Naive thymus-derived CD4-positive, alpha-beta T cell (primary cell): Measurements from ENCODE around the gene KRT16. TPM values are rescaled to one million over a fixed set of nuclear protein-coding genes. Genes with fewer than 3 reads are reported as not detected.
"Not testable (repeated sequence)": the region's sequence is repeated elsewhere in the genome, so short reads cannot be mapped to it uniquely, and the experiment has no call there.

ENCODE experiments used
- ATAC-seq: fragments of 150-1000 bp; cut with Tn5 transposase; 2 replicates; pipeline ENCODE4 v1.10.0; 2021; ENCODE audit warnings: mild to moderate bottlenecking, moderate library complexity
- CTCF ChIA-PET: fragments of 350-600 bp; sonication (Branson Sonifier 250); formaldehyde crosslinking; loops from one replicate; lab custom pipeline; 2021; ENCODE audit warnings: antibody characterized with exemption; lab: Charles Lee
- POLR2A ChIA-PET: fragments of 350-600 bp; sonication (Branson Sonifier 250); formaldehyde crosslinking; loops from one replicate; lab custom pipeline; 2021; ENCODE audit warnings: antibody characterized with exemption, inconsistent platforms; lab: Charles Lee
- DNase-seq, 9 donors: peaks; one replicate each; pipeline versions ENCODE4 v3.0.0 to v3.0.0-alpha.2; 2020 to 2022; ENCODE audit warnings: mixed read lengths in 1 of 9
- H3K27ac ChIP-seq: one replicate; pipeline ENCODE4 v1.7.0; 2013; ENCODE audit warnings: mild to moderate bottlenecking, low read depth, low read length, moderate library complexity
- H3K27me3 ChIP-seq, 2 donors: one replicate each; pipeline ENCODE4 v1.7.0; 2013; ENCODE audit warnings: low read length in 2 of 2, mild to moderate bottlenecking in 2 of 2, moderate library complexity in 2 of 2; ENCODE audit not compliant: control insufficient read depth in 2 of 2, insufficient read depth in 2 of 2
- H3K36me3 ChIP-seq, 3 experiments: 1 replicate in 2 of 3; 2 replicates in 1 of 3; pipeline ENCODE4 v1.7.0; 2013; ENCODE audit warnings: low read length in 3 of 3, mild to moderate bottlenecking in 3 of 3, moderate library complexity in 1 of 3; ENCODE audit not compliant: insufficient read depth in 3 of 3, control insufficient read depth in 2 of 3
- H3K4me1 ChIP-seq, 2 donors: one replicate each; pipeline ENCODE4 v1.7.0; 2013; ENCODE audit warnings: low read length in 2 of 2, mild to moderate bottlenecking in 2 of 2, moderate library complexity in 1 of 2; ENCODE audit not compliant: control insufficient read depth in 2 of 2, insufficient read depth in 2 of 2
- H3K4me3 ChIP-seq: 2 replicates; pipeline ENCODE4 v1.7.0; 2013; ENCODE audit warnings: mild to moderate bottlenecking, low read length
- H3K9me3 ChIP-seq, 3 experiments: 1 replicate in 2 of 3; 2 replicates in 1 of 3; pipeline ENCODE4 v1.7.0; 2013; ENCODE audit warnings: low read length in 3 of 3; ENCODE audit not compliant: control insufficient read depth in 2 of 3
- H3K27ac Mint-ChIP-seq, 9 donors: one replicate each; pipeline ENCODE4 v1.8.0; 2020 to 2022; ENCODE audit warnings: mixed read lengths in 9 of 9, mild to moderate bottlenecking in 8 of 9, moderate library complexity in 5 of 9, inconsistent platforms in 2 of 9
- H3K27me3 Mint-ChIP-seq, 5 donors: one replicate each; pipeline ENCODE4 v1.8.0; 2021 to 2022; ENCODE audit warnings: mixed read lengths in 5 of 5, mild to moderate bottlenecking in 1 of 5
- H3K36me3 Mint-ChIP-seq, 5 donors: one replicate each; pipeline ENCODE4 v1.8.0; 2020 to 2022; ENCODE audit warnings: mixed read lengths in 5 of 5, mild to moderate bottlenecking in 3 of 5, inconsistent platforms in 1 of 5
- H3K4me1 Mint-ChIP-seq, 7 donors: one replicate each; pipeline ENCODE4 v1.8.0; 2020 to 2022; ENCODE audit warnings: mixed read lengths in 7 of 7, mild to moderate bottlenecking in 3 of 7, inconsistent platforms in 1 of 7
- H3K4me3 Mint-ChIP-seq, 10 donors: one replicate each; pipeline ENCODE4 v1.8.0; 2020 to 2022; ENCODE audit warnings: mild to moderate bottlenecking in 10 of 10, mixed read lengths in 10 of 10, moderate library complexity in 6 of 10, inconsistent platforms in 2 of 10
- H3K9me3 Mint-ChIP-seq, 11 donors: one replicate each; pipeline ENCODE4 v1.8.0; 2020 to 2022; ENCODE audit warnings: mixed read lengths in 11 of 11, mild to moderate bottlenecking in 4 of 11, inconsistent platforms in 1 of 11, moderate library complexity in 1 of 11
- intact Hi-C, 2 donors: fragments of 100-400 bp; cut with micrococcal nuclease; formaldehyde crosslinking; loops; one replicate each; pipeline ENCODE4 v1.15.1; 2023
- polyA plus RNA-seq, 2 donors: library from polyadenylated mRNA; unstranded; fragments of 300-500 nt; fragmentation: Illumina TruSeq; gene quantifications; one replicate each; pipeline ENCODE4 v1.2.3, GENCODE V29; 2021
- total RNA-seq, 6 experiments: library from RNA in 5 of 6; stranded (reverse) in 5 of 6; gene quantifications; 1 replicate in 5 of 6; 2 replicates in 1 of 6; pipeline ENCODE4 v1.2.3 and lab custom pipeline; 2021 to 2026

Gene KRT16
- total and polyA plus RNA-seq, 7 experiments from 2014 or later = not detected

GRCh38 chr17:41578971-41579370 is 33.6 kb downstream of the KRT16 start:
- Mint-ChIP-seq H3K9me3 (peaks cover 0 to 1% (median 0%) of the 10 kb centered on the region in 11 donors), H3K27ac (no peak overlapping the region), H3K4me3 (no peak overlapping the region), H3K27me3 (peaks cover 22 to 48% (median 28%) of the 10 kb centered on the region in 5 donors), H3K36me3 (no peaks in the 10 kb centered on the region), H3K4me1 (peaks cover 0 to 3% (median 0%) of the 10 kb centered on the region in 7 donors)
- no peaks in the 10 kb centered on the region for H3K4me1 ChIP-seq
- ChIA-PET CTCF (interaction anchor here (0.5 kb wide), 1 partner anchor 171 kb away, joined by 3 read pairs; no protein-coding TSS in a partner anchor), POLR2A (no interaction called here)
- intact Hi-C loops = loop anchor here in 1 of 2 donors (1.0 to 2.0 kb wide), 3 partner anchors 30 to 82 kb away; no protein-coding TSS in a partner anchor
- ATAC-seq (no peak), DNase-seq (no peak)
- no peak overlapping the region for H3K4me3 ChIP-seq
- H3K27ac ChIP-seq = no peak overlapping the region
- peaks cover 0 to 4% of the 10 kb centered on the region in 2 donors for H3K27me3 ChIP-seq
- no peaks in the 10 kb centered on the region for H3K9me3 ChIP-seq
- no peaks in the 10 kb centered on the region for H3K36me3 ChIP-seq

GRCh38 chr17:41578538-41578937 is 34.0 kb downstream of the KRT16 start:
- no peak for ATAC-seq
- no peaks in the 10 kb centered on the region for H3K9me3 ChIP-seq
- peaks cover 0 to 4% of the 10 kb centered on the region in 2 donors for H3K27me3 ChIP-seq
- no peak overlapping the region for H3K4me3 Mint-ChIP-seq
- peaks cover 0 to 1% (median 0%) of the 10 kb centered on the region in 11 donors for H3K9me3 Mint-ChIP-seq
- no peak overlapping the region for H3K27ac Mint-ChIP-seq
- no peaks in the 10 kb centered on the region for H3K36me3 ChIP-seq
- no peaks in the 10 kb centered on the region for H3K36me3 Mint-ChIP-seq
- H3K27me3 Mint-ChIP-seq = peaks cover 23 to 46% (median 29%) of the 10 kb centered on the region in 5 donors
- CTCF ChIA-PET = no interaction called here
- POLR2A ChIA-PET = no interaction called here
- intact Hi-C loops = loop anchor here in 1 of 2 donors (2.0 kb wide), 2 partner anchors 30 to 70 kb away; no protein-coding TSS in a partner anchor
- H3K4me3 ChIP-seq = no peak overlapping the region
- H3K4me1 ChIP-seq = no peaks in the 10 kb centered on the region
- peaks cover 0 to 3% (median 0%) of the 10 kb centered on the region in 7 donors for H3K4me1 Mint-ChIP-seq
- H3K27ac ChIP-seq = no peak overlapping the region
- DNase-seq = no peak

- CTCF ChIA-PET = interaction anchor here (0.6 kb wide), 1 partner anchor 1996 kb away, joined by 4 read pairs; no protein-coding TSS in a partner anchor
- H3K27me3 Mint-ChIP-seq = peaks cover 26 to 57% (median 31%) of the 10 kb centered on the region in 5 donors
- intact Hi-C loops, H3K4me3 Mint-ChIP-seq, DNase-seq, H3K4me1 ChIP-seq, ATAC-seq, H3K9me3 Mint-ChIP-seq, H3K4me3 ChIP-seq, H3K36me3 Mint-ChIP-seq, POLR2A ChIA-PET, H3K27me3 ChIP-seq, H3K27ac Mint-ChIP-seq, H3K9me3 ChIP-seq, H3K27ac ChIP-seq, H3K4me1 Mint-ChIP-seq, H3K36me3 ChIP-seq: not testable (repeated sequence)
These were observed 35.8 kb downstream of the KRT16 start for GRCh38 chr17:41576740-41577139.

GRCh38 chr17:41575336-41575735 is 37.2 kb downstream of the KRT16 start:
- ATAC-seq (no peak), DNase-seq (no peak)
- H3K9me3 ChIP-seq = no peaks in the 10 kb centered on the region
- no peak overlapping the region for H3K27ac ChIP-seq
- intact Hi-C loops = no loop called here
- CTCF ChIA-PET = no interaction called here
- no peaks in the 10 kb centered on the region for H3K36me3 ChIP-seq
- Mint-ChIP-seq H3K4me1 (peaks cover 0 to 1% (median 0%) of the 10 kb centered on the region in 7 donors), H3K27ac (no peak overlapping the region), H3K36me3 (no peaks in the 10 kb centered on the region), H3K4me3 (no peak overlapping the region), H3K9me3 (peaks cover 0 to 1% (median 0%) of the 10 kb centered on the region in 11 donors), H3K27me3 (peaks cover 24 to 51% (median 40%) of the 10 kb centered on the region in 5 donors)
- H3K27me3 ChIP-seq = peaks cover 0 to 4% of the 10 kb centered on the region in 2 donors
- H3K4me3 ChIP-seq = no peak overlapping the region
- no peaks in the 10 kb centered on the region for H3K4me1 ChIP-seq
- POLR2A ChIA-PET = no interaction called here

GRCh38 chr17:41571561-41572434 is 40.8 kb downstream of the KRT16 start, which contains the start of gene KRT9:
Gene KRT9 (minus strand): TSS chr17:41572059. CDS start chr17:41571992, 67 bp downstream.
- POLR2A ChIA-PET = no interaction called here
- ATAC-seq (no peak), DNase-seq (no peak)
- peaks cover 10 to 34% (median 24%) of the 10 kb centered on the region in 5 donors for H3K27me3 Mint-ChIP-seq
- Histone ChIP-seq H3K4me3 (no peak within 1 kb of the TSS), H3K27ac (no peak within 1 kb of the TSS), H3K9me3 (peaks cover 0 to 11% (median 7%) of the 10 kb centered on the region in 3 experiments), H3K4me1 (peaks cover 0 to 4% of the 10 kb centered on the region in 2 donors), H3K36me3 (no peaks in the 10 kb centered on the region), H3K27me3 (no peaks in the 10 kb centered on the region)
- intact Hi-C loops = no loop called here
- CTCF ChIA-PET = no interaction called here
- H3K4me1 Mint-ChIP-seq = peaks cover 0 to 16% (median 11%) of the 10 kb centered on the region in 7 donors
- peaks cover 0 to 19% (median 8%) of the 10 kb centered on the region in 11 donors for H3K9me3 Mint-ChIP-seq
- no peak within 1 kb of the TSS for H3K27ac Mint-ChIP-seq
- H3K4me3 Mint-ChIP-seq = no peak within 1 kb of the TSS
- H3K36me3 Mint-ChIP-seq = no peaks in the 10 kb centered on the region

- peaks cover 0 to 7% of the 10 kb centered on the region in 2 donors for H3K4me1 ChIP-seq
- Mint-ChIP-seq H3K9me3 (peaks cover 0 to 20% (median 9%) of the 10 kb centered on the region in 11 donors), H3K4me1 (peaks cover 5 to 27% (median 20%) of the 10 kb centered on the region in 7 donors), H3K4me3 (peak overlapping the region in 3 of 10 donors; percentile 5 to 24 (median 13)), H3K36me3 (no peaks in the 10 kb centered on the region), H3K27ac (peak overlapping the region; percentile 17 to 87 (median 66)), H3K27me3 (peaks cover 6 to 32% (median 16%) of the 10 kb centered on the region in 5 donors)
- H3K27ac ChIP-seq = peak overlapping the region; percentile 17
- no peak overlapping the region for H3K4me3 ChIP-seq
- ATAC-seq = no peak
- H3K9me3 ChIP-seq = peaks cover 0 to 12% (median 7%) of the 10 kb centered on the region in 3 experiments
- no peaks in the 10 kb centered on the region for H3K27me3 ChIP-seq
- CTCF ChIA-PET = interaction anchor here (4.1 kb wide), 1 partner anchor 18 kb away, joined by 16 read pairs; no protein-coding TSS in a partner anchor
- DNase-seq = peak in 4 of 9 donors; percentile 8 to 14 (median 10)
- no peaks in the 10 kb centered on the region for H3K36me3 ChIP-seq
- intact Hi-C loops = no loop called here
- POLR2A ChIA-PET = no interaction called here
These were observed 45.2 kb downstream of the KRT16 start for GRCh38 chr17:41567317-41567716.
